HepG2 (cell line): ENCODE data around the gene ADAMTS13. TPM values are rescaled to one million over a fixed set of nuclear protein-coding genes. Genes with fewer than 3 reads are reported as not detected.

Experiments used
- ATAC-seq: fragments of 200-7000 bp; cut with Tn5 transposase; 3 replicates; pipeline ENCODE4 v1.9.1; 2020; ENCODE audit warnings: mild to moderate bottlenecking, moderate library complexity
- BruUV-seq: library from RNA; stranded (reverse); fragments of 400-500 nt; replicated peaks from 2 replicates; lab custom pipeline; 2021; lab: Mats Ljungman, UMichigan
- CTCF ChIA-PET: fragments of 300-600 bp; formaldehyde crosslinking; extraction: SDS; loops from one replicate; lab custom pipeline; 2021; ENCODE audit warnings: low total read pairs, inconsistent platforms, low intra/inter-chr PET ratio; lab: Yijun Ruan, JAX
- POLR2A ChIA-PET: fragments of 350-600 bp; sonication (Branson Sonifier 250); formaldehyde crosslinking; loops from one replicate; lab custom pipeline; 2020; ENCODE audit warnings: antibody characterized with exemption, inconsistent platforms; lab: Yijun Ruan, JAX
- DNase-seq: peaks from one replicate; pipeline ENCODE4 v3.0.0-alpha.2; 2015; ENCODE audit warnings: low spot score
- FAIRE-seq: peaks from 3 replicates; lab custom pipeline; 2011; peaks lifted over from hg19 to GRCh38; lab: Jason Lieb, UNC
- H2AFZ ChIP-seq: one replicate; pipeline ENCODE4 v1.6.1; 2011; ENCODE audit warnings: low read length, inconsistent platforms
- H3K27ac ChIP-seq: fragments of 300-600 bp; 3 replicates; pipeline ENCODE4 v1.8.0; 2011; ENCODE audit warnings: mixed run types, mild to moderate bottlenecking, mixed read lengths, low read length, inconsistent platforms; ENCODE audit not compliant: insufficient read depth; ENCODE audit errors: extremely low read length
- H3K27me3 ChIP-seq, 2 experiments: fragments of 200-600 bp in 1 of 2; 2 replicates in 1 of 2; 3 replicates in 1 of 2; pipeline versions ENCODE4 v1.6.0 to v1.8.0; 2011; ENCODE audit warnings: low read length in 2 of 2, mild to moderate bottlenecking in 2 of 2, moderate library complexity in 2 of 2, inconsistent platforms in 1 of 2; ENCODE audit not compliant: insufficient read depth in 2 of 2, control insufficient read depth in 1 of 2
- H3K36me3 ChIP-seq, 2 experiments: fragments of 200-600 bp in 1 of 2; replicated peaks in 1 of 2; 2 replicates in 1 of 2; 3 replicates in 1 of 2; pipeline versions ENCODE4 v1.5.1 to v1.8.0; 2011; ENCODE audit warnings: low read length in 2 of 2, inconsistent platforms in 1 of 2; ENCODE audit not compliant: insufficient read depth in 2 of 2, control insufficient read depth in 1 of 2
- H3K4me1 ChIP-seq: 2 replicates; pipeline ENCODE4 v1.5.1; 2012; ENCODE audit warnings: low read length, inconsistent platforms; ENCODE audit not compliant: insufficient read depth
- H3K4me2 ChIP-seq: 2 replicates; pipeline ENCODE4 v1.6.0; 2011; ENCODE audit warnings: low read depth, low read length, inconsistent platforms
- H3K4me3 ChIP-seq, 3 experiments: fragments of 200-600 bp in 1 of 3; sonication (generic), shearing (Covaris generic) in 1 of 3; replicated peaks in 1 of 3; 2 replicates each; pipeline ENCODE4 v1.5.1; 2011 to 2016; ENCODE audit warnings: low read length in 3 of 3, inconsistent platforms in 2 of 3, low read depth in 2 of 3, mild to moderate bottlenecking in 2 of 3, control low read depth in 1 of 3, mixed read lengths in 1 of 3; ENCODE audit not compliant: insufficient read depth in 1 of 3
- H3K79me2 ChIP-seq: one replicate; pipeline ENCODE4 v1.6.1; 2011; ENCODE audit warnings: low read length, inconsistent platforms; ENCODE audit not compliant: insufficient read depth
- H3K9ac ChIP-seq: 2 replicates; pipeline ENCODE4 v1.6.0; 2011; ENCODE audit warnings: mild to moderate bottlenecking, low read depth, low read length, inconsistent platforms; ENCODE audit not compliant: insufficient read depth
- H3K9me3 ChIP-seq: 2 replicates; pipeline ENCODE4 v1.5.1; 2012; ENCODE audit warnings: mild to moderate bottlenecking, low read length
- H4K20me1 ChIP-seq: 2 replicates; pipeline ENCODE4 v1.6.0; 2011; ENCODE audit warnings: inconsistent platforms, mild to moderate bottlenecking, low read length, moderate library complexity; ENCODE audit not compliant: insufficient read depth
- AKAP8 ChIP-seq: sonication (generic); formaldehyde crosslinking; IDR thresholded peaks from 2 replicates; pipeline ENCODE4 v1.5.1; 2020; ENCODE audit warnings: mild to moderate bottlenecking, missing genetic modification reagents
- KDM1A ChIP-seq: IDR thresholded peaks from 2 replicates; pipeline ENCODE4 v1.6.1; 2016; ENCODE audit warnings: missing compliant biosample characterization
- KDM2A ChIP-seq: sonication (generic); formaldehyde crosslinking; IDR thresholded peaks from 2 replicates; pipeline ENCODE4 v1.4.0; 2020; ENCODE audit warnings: low read depth, missing genetic modification reagents, borderline replicate concordance
- ONECUT2 ChIP-seq: sonication (generic); formaldehyde crosslinking; IDR thresholded peaks from 2 replicates; pipeline ENCODE4 v1.4.0; 2020; ENCODE audit warnings: missing genetic modification reagents
- PHF5A ChIP-seq: IDR thresholded peaks from one replicate; pipeline ENCODE4 v1.6.1; 2018; ENCODE audit warnings: low read depth, missing genetic modification reagents; ENCODE audit not compliant: unreplicated experiment
- POLR2G ChIP-seq: fragments of 200-400 bp; formaldehyde crosslinking; IDR thresholded peaks from 2 replicates; pipeline ENCODE4 v1.6.1; 2018; ENCODE audit warnings: mild to moderate bottlenecking, low read depth, low read length, moderate library complexity
- SCMH1 ChIP-seq: sonication (generic); formaldehyde crosslinking; IDR thresholded peaks from 2 replicates; pipeline ENCODE4 v1.9.0; 2021; ENCODE audit warnings: missing genetic modification reagents, mild to moderate bottlenecking, borderline replicate concordance
- ZFP1 ChIP-seq: IDR thresholded peaks from 2 replicates; pipeline ENCODE4 v1.6.1; 2016
- ZNF484 ChIP-seq: sonication (generic); formaldehyde crosslinking; IDR thresholded peaks from 2 replicates; pipeline ENCODE4 v1.5.1; 2020; ENCODE audit warnings: mild to moderate bottlenecking, low read depth, missing genetic modification reagents, borderline replicate concordance
- ZSCAN22 ChIP-seq: sonication (generic); formaldehyde crosslinking; IDR thresholded peaks from 2 replicates; pipeline ENCODE4 v1.4.0; 2020; ENCODE audit warnings: mild to moderate bottlenecking, missing genetic modification reagents
- WGBS: methylation state at CpG from one replicate; pipeline ENCODE4 v1.1.6; 2017; ENCODE audit warnings: low lambda C conversion rate; 5-methylcytosine and 5-hydroxymethylcytosine counted together
- in situ Hi-C: cut with HindIII; loops from 2 replicates; pipeline ENCODE4 v1.10.0; 2017; ENCODE audit warnings: low pct_unique_long_range_greater_than_20kb; ENCODE audit not compliant: extremely low pct_ligation_motif_present
- intact Hi-C: fragments of 100-400 bp; cut with micrococcal nuclease; formaldehyde crosslinking; loops from one replicate; pipeline ENCODE4 v1.10.0; 2022; ENCODE audit not compliant: unreplicated experiment
- polyA plus RNA-seq, 8 experiments: library from polyadenylated mRNA; depleted of rRNA in 3 of 8; stranded (reverse) in 7 of 8; unstranded in 1 of 8; fragments of >200 nt; fragmentation: Illumina TruSeq in 4 of 8; extraction: Trizol in 4 of 8; gene quantifications; 2 replicates each; pipeline versions ENCODE4 v1.2.1 to v1.2.3, GENCODE V29; 2011 to 2016; ENCODE audit warnings: low read depth in 4 of 8, missing spikeins in 1 of 8, mixed read lengths in 1 of 8; ENCODE audit not compliant: insufficient read depth in 1 of 8
- total RNA-seq, 5 experiments: library from RNA; depleted of rRNA; stranded (reverse); fragments of >200 nt; fragmentation: Illumina TruSeq; extraction: Trizol; gene quantifications; 2 replicates each; pipeline ENCODE4 v1.2.3, GENCODE V29; 2016; ENCODE audit warnings: low read depth in 1 of 5
- TF ChIP-seq, protein P1 (sequence below): IDR thresholded peaks from 2 replicates; pipeline ENCODE4 v1.6.1; 2012; ENCODE audit warnings: inconsistent platforms
- TF ChIP-seq, protein P2 (sequence below): IDR thresholded peaks from 2 replicates; pipeline ENCODE4 v1.6.1; 2012; ENCODE audit warnings: low read length, improper control_type of control experiment
- TF ChIP-seq, protein P3 (sequence below): sonication (generic); formaldehyde crosslinking; IDR thresholded peaks from 2 replicates; pipeline ENCODE4 v1.5.0; 2020; ENCODE audit warnings: mild to moderate bottlenecking, missing genetic modification reagents, moderate library complexity
- TF ChIP-seq, protein P4 (sequence below): sonication (generic); formaldehyde crosslinking; IDR thresholded peaks from 2 replicates; pipeline ENCODE4 v1.4.0; 2020; ENCODE audit warnings: missing genetic modification reagents

ADAMTS13 gene
- total and polyA plus RNA-seq, 2 of the 13 experiments (the other 11 are each of a cell fraction or from before 2014, with no cell fraction given) = 0.91 to 4.5 TPM

DNA sequence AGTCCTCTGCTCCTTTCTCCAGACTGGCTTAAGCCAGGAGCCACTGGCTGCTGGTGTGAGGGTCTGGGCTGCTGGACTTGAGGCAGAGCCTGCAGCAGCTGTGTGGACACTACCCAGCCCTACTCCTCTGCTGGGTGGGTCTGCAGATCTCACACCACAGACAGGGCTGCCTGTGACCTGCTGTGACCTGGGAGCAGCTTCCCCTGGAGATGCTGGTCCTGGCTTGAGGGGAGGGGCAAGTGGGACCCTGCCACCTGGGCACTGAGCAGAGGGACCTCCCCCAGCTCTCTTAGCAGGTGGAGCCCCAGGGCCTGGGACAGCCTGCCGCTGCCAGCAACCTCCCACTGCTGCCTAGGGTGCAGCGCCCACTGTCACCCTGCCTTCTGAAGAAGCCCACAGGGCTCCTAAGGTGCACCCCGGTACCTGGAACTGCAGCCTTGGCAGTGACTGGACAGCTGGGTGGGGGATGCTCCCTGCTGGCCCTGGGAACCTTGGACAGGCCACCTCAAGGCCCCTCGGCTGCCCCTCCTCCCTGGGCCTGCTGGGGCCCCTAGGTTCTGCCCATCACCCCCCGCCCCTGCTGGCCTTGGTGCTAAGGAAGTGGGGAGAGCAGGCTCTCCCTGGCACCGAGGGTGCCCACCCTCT, 46.7 kb downstream of the ADAMTS13 start (continued):
- TF ChIP-seq PHF5A (CRISPR knock-in tag) (no peak), ZFP1 (CRISPR knock-in tag) (no peak), POLR2G (peak; percentile 18; the same call in 1 of the 2 replicates), ZSCAN22 (CRISPR knock-in tag) (no peak)
- TF ChIP-seq, protein P1, sequence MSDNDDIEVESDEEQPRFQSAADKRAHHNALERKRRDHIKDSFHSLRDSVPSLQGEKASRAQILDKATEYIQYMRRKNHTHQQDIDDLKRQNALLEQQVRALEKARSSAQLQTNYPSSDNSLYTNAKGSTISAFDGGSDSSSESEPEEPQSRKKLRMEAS = no peak

DNA sequence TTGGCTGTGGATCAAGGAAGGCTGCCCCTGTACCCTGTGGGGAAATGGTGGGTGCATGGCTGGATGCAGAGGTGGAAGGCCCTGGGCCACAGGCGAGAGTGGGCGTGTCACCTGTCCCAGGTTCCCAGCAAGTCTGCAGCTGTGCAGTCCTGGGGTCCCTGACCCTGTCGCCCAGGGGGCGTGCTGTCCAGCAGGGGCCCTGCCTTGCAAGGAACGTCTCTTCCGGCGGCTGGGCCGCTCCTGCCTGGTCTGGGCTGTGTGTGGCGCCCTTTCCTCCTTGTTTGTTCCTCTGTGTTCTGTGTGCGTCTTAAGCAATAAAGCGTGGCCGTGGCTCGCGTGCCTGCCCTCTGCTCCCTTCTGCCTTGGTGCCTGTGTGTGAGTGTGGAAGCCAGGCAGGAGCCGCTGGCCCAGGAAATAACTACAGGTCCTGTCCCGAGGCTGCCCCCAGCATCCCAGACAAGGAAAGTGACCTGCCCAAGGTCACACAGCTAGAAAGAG, 48.3 kb downstream of the ADAMTS13 start:
- in situ Hi-C loops = no loop called here
- no peaks in the 10 kb centered on the region for H3K27me3 ChIP-seq
- no peak overlapping the region for H3K4me3 ChIP-seq
- no peaks in the 10 kb centered on the region for H3K79me2 ChIP-seq
- peaks cover 10% of the 10 kb centered on the region; the same call in 1 of the 2 replicates for H3K4me1 ChIP-seq
- no peaks in the 10 kb centered on the region for H4K20me1 ChIP-seq
- intact Hi-C loops = no loop called here
- no peak for DNase-seq
- no peaks in the 10 kb centered on the region for H3K9me3 ChIP-seq
- H3K27ac ChIP-seq = no peak overlapping the region
- ATAC-seq = peak; percentile 21
- POLR2A ChIA-PET = interaction anchor here (1.9 to 2.3 kb wide), 2 partner anchors 10 to 11 kb away, joined by 8 to 11 read pairs; partner anchors contain the start of gene CACFD1
- H3K9ac ChIP-seq = no peak overlapping the region
- no TSS peak for BruUV-seq
- 54% methylated on average over 13 of the region's 16 CpGs for WGBS
- CTCF ChIA-PET = no interaction called here
- H3K4me2 ChIP-seq = no peak overlapping the region
- no peak for FAIRE-seq
- no peak overlapping the region for H2AFZ ChIP-seq
- peaks cover 4 to 9% of the 10 kb centered on the region in 2 experiments; a peak in 3 of 5 replicates for H3K36me3 ChIP-seq
- TF ChIP-seq ZNF484 (CRISPR knock-in tag) (no peak), KDM1A (CRISPR knock-in tag) (no peak), ONECUT2 (CRISPR knock-in tag) (0 out of 2 replicates have a peak, but pooled peaks have one; percentile 12), SCMH1 (CRISPR knock-in tag) (no peak), KDM2A (CRISPR knock-in tag) (peak; percentile 71), POLR2G (peak; percentile 56), AKAP8 (CRISPR knock-in tag) (peak; percentile 98; the same call in 1 of the 2 replicates)
- TF ChIP-seq, protein P2, sequence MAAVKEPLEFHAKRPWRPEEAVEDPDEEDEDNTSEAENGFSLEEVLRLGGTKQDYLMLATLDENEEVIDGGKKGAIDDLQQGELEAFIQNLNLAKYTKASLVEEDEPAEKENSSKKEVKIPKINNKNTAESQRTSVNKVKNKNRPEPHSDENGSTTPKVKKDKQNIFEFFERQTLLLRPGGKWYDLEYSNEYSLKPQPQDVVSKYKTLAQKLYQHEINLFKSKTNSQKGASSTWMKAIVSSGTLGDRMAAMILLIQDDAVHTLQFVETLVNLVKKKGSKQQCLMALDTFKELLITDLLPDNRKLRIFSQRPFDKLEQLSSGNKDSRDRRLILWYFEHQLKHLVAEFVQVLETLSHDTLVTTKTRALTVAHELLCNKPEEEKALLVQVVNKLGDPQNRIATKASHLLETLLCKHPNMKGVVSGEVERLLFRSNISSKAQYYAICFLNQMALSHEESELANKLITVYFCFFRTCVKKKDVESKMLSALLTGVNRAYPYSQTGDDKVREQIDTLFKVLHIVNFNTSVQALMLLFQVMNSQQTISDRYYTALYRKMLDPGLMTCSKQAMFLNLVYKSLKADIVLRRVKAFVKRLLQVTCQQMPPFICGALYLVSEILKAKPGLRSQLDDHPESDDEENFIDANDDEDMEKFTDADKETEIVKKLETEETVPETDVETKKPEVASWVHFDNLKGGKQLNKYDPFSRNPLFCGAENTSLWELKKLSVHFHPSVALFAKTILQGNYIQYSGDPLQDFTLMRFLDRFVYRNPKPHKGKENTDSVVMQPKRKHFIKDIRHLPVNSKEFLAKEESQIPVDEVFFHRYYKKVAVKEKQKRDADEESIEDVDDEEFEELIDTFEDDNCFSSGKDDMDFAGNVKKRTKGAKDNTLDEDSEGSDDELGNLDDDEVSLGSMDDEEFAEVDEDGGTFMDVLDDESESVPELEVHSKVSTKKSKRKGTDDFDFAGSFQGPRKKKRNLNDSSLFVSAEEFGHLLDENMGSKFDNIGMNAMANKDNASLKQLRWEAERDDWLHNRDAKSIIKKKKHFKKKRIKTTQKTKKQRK = no peak
- TF ChIP-seq, protein P3, sequence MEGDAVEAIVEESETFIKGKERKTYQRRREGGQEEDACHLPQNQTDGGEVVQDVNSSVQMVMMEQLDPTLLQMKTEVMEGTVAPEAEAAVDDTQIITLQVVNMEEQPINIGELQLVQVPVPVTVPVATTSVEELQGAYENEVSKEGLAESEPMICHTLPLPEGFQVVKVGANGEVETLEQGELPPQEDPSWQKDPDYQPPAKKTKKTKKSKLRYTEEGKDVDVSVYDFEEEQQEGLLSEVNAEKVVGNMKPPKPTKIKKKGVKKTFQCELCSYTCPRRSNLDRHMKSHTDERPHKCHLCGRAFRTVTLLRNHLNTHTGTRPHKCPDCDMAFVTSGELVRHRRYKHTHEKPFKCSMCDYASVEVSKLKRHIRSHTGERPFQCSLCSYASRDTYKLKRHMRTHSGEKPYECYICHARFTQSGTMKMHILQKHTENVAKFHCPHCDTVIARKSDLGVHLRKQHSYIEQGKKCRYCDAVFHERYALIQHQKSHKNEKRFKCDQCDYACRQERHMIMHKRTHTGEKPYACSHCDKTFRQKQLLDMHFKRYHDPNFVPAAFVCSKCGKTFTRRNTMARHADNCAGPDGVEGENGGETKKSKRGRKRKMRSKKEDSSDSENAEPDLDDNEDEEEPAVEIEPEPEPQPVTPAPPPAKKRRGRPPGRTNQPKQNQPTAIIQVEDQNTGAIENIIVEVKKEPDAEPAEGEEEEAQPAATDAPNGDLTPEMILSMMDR (CRISPR knock-in tag) = peak; percentile 32; the same call in 1 of the 2 replicates
- TF ChIP-seq, protein P1 = no peak; the same call in 1 of the 2 replicates
- TF ChIP-seq, protein P4, sequence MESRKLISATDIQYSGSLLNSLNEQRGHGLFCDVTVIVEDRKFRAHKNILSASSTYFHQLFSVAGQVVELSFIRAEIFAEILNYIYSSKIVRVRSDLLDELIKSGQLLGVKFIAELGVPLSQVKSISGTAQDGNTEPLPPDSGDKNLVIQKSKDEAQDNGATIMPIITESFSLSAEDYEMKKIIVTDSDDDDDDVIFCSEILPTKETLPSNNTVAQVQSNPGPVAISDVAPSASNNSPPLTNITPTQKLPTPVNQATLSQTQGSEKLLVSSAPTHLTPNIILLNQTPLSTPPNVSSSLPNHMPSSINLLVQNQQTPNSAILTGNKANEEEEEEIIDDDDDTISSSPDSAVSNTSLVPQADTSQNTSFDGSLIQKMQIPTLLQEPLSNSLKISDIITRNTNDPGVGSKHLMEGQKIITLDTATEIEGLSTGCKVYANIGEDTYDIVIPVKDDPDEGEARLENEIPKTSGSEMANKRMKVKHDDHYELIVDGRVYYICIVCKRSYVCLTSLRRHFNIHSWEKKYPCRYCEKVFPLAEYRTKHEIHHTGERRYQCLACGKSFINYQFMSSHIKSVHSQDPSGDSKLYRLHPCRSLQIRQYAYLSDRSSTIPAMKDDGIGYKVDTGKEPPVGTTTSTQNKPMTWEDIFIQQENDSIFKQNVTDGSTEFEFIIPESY (CRISPR knock-in tag) = no peak
